H9 (cell line): ENCODE measurements around the gene ZNF385D. TPM values are rescaled to one million over a fixed set of nuclear protein-coding genes. Genes with fewer than 3 reads are reported as not detected.

Source experiments
- DNase-seq: peaks from one replicate; pipeline ENCODE4 v3.0.0-alpha.2; 2017
- H2AFZ ChIP-seq: one replicate; pipeline ENCODE4 v1.6.1; 2013; ENCODE audit warnings: mild to moderate bottlenecking, low read length, control low read depth, moderate library complexity
- H2AK5ac ChIP-seq: 2 replicates; pipeline ENCODE4 v1.6.1; 2013; ENCODE audit warnings: low read length, control low read depth, mixed read lengths; ENCODE audit not compliant: insufficient read length
- H2BK120ac ChIP-seq: one replicate; pipeline ENCODE4 v1.6.1; 2013; ENCODE audit warnings: low read depth, mild to moderate bottlenecking, low read length, control low read depth, inconsistent platforms; ENCODE audit not compliant: poor library complexity, severe bottlenecking
- H2BK12ac ChIP-seq: 2 replicates; pipeline ENCODE4 v1.6.1; 2013; ENCODE audit warnings: low read length, control low read depth, mixed read lengths, low read depth; ENCODE audit not compliant: insufficient read length
- H2BK15ac ChIP-seq: 2 replicates; pipeline ENCODE4 v1.6.1; 2013; ENCODE audit warnings: low read depth, low read length, control low read depth
- H2BK20ac ChIP-seq: one replicate; pipeline ENCODE4 v1.6.1; 2013; ENCODE audit warnings: low read depth, mild to moderate bottlenecking, low read length, control low read depth, inconsistent platforms; ENCODE audit not compliant: poor library complexity, severe bottlenecking
- H2BK5ac ChIP-seq: 2 replicates; pipeline ENCODE4 v1.6.1; 2013; ENCODE audit warnings: low read length, control low read depth, mixed read lengths; ENCODE audit not compliant: insufficient read length
- H3K14ac ChIP-seq: 2 replicates; pipeline ENCODE4 v1.6.1; 2013; ENCODE audit warnings: low read length, control low read depth; ENCODE audit not compliant: insufficient read depth
- H3K18ac ChIP-seq: 2 replicates; pipeline ENCODE4 v1.6.1; 2013; ENCODE audit warnings: low read depth, mild to moderate bottlenecking, mixed read lengths, low read length, control low read depth; ENCODE audit not compliant: insufficient read length
- H3K23ac ChIP-seq: 2 replicates; pipeline ENCODE4 v1.6.1; 2013; ENCODE audit warnings: low read length, control low read depth, mixed read lengths, low read depth; ENCODE audit not compliant: insufficient read length
- H3K23me2 ChIP-seq: 2 replicates; pipeline ENCODE4 v1.6.1; 2013; ENCODE audit warnings: low read depth, mild to moderate bottlenecking, mixed read lengths, low read length, control low read depth; ENCODE audit not compliant: insufficient read length, poor library complexity, severe bottlenecking
- H3K27ac ChIP-seq: 2 replicates; pipeline ENCODE4 v1.5.1; 2013; ENCODE audit warnings: low read length, control low read depth, mixed read lengths, low read depth; ENCODE audit not compliant: insufficient read length
- H3K27me3 ChIP-seq: 2 replicates; pipeline ENCODE4 v1.6.1; 2013; ENCODE audit warnings: low read length, control low read depth, inconsistent platforms; ENCODE audit not compliant: insufficient read depth
- H3K4ac ChIP-seq: 2 replicates; pipeline ENCODE4 v1.6.1; 2013; ENCODE audit warnings: low read depth, mild to moderate bottlenecking, control low read depth, inconsistent platforms, low read length, moderate library complexity
- H3K4me1 ChIP-seq: 2 replicates; pipeline ENCODE4 v1.6.1; 2013; ENCODE audit warnings: low read length, control low read depth, inconsistent platforms; ENCODE audit not compliant: insufficient read depth
- H3K4me2 ChIP-seq: 2 replicates; pipeline ENCODE4 v1.6.1; 2013; ENCODE audit warnings: low read length, control low read depth, mixed read lengths; ENCODE audit not compliant: insufficient read length, insufficient read depth
- H3K56ac ChIP-seq: 2 replicates; pipeline ENCODE4 v1.6.1; 2013; ENCODE audit warnings: low read depth, mild to moderate bottlenecking, mixed read lengths, low read length, control low read depth; ENCODE audit not compliant: insufficient read length
- H3K79me1 ChIP-seq: 2 replicates; pipeline ENCODE4 v1.6.1; 2013; ENCODE audit warnings: low read depth, mild to moderate bottlenecking, moderate library complexity, low read length, control low read depth, inconsistent platforms; ENCODE audit not compliant: insufficient read depth, poor library complexity, severe bottlenecking
- H3K79me2 ChIP-seq: 2 replicates; pipeline ENCODE4 v1.6.1; 2013; ENCODE audit warnings: low read length, control low read depth, inconsistent platforms; ENCODE audit not compliant: insufficient read depth
- H3K9ac ChIP-seq: 2 replicates; pipeline ENCODE4 v1.6.1; 2013; ENCODE audit warnings: low read length, control low read depth, mixed read lengths; ENCODE audit not compliant: insufficient read length; ENCODE audit errors: extremely low read depth
- H3K9me3 ChIP-seq: one replicate; pipeline ENCODE4 v1.6.1; 2013; ENCODE audit warnings: low read depth, low read length, inconsistent platforms; ENCODE audit not compliant: control insufficient read depth
- H3T11ph ChIP-seq: one replicate; pipeline ENCODE4 v1.6.1; 2013; ENCODE audit warnings: mild to moderate bottlenecking, low read length, control low read depth, inconsistent platforms
- H4K20me1 ChIP-seq: one replicate; pipeline ENCODE4 v1.6.1; 2013; ENCODE audit not compliant: control insufficient read depth, insufficient read length, insufficient read depth
- H4K5ac ChIP-seq: 2 replicates; pipeline ENCODE4 v1.6.1; 2013; ENCODE audit warnings: low read depth, mild to moderate bottlenecking, mixed read lengths, low read length, control low read depth; ENCODE audit not compliant: insufficient read length
- H4K8ac ChIP-seq: replicated peaks from 2 replicates; pipeline ENCODE4 v1.6.1; 2013; ENCODE audit warnings: low read length, control low read depth, mixed read lengths, low read depth; ENCODE audit not compliant: insufficient read length
- H4K91ac ChIP-seq: 2 replicates; pipeline ENCODE4 v1.6.1; 2013; ENCODE audit warnings: low read depth, mild to moderate bottlenecking, moderate library complexity, mixed read lengths, low read length, control low read depth; ENCODE audit not compliant: insufficient read length
- H3K27ac Mint-ChIP-seq, 3 experiments: 2 replicates in 2 of 3; 3 replicates in 1 of 3; pipeline ENCODE4 v1.8.0; 2020 to 2021; ENCODE audit warnings: mixed read lengths in 3 of 3, mild to moderate bottlenecking in 1 of 3, moderate library complexity in 1 of 3
- H3K27me3 Mint-ChIP-seq: 2 replicates; pipeline ENCODE4 v1.8.0; 2021; ENCODE audit warnings: low read depth, mild to moderate bottlenecking, moderate library complexity, mixed read lengths
- H3K36me3 Mint-ChIP-seq, 3 experiments: 2 replicates in 2 of 3; 3 replicates in 1 of 3; pipeline ENCODE4 v1.8.0; 2020 to 2021; ENCODE audit warnings: low read depth in 3 of 3, mixed read lengths in 3 of 3; ENCODE audit not compliant: insufficient read depth in 1 of 3
- H3K4me1 Mint-ChIP-seq, 2 experiments: 2 replicates each; pipeline ENCODE4 v1.8.0; 2020; ENCODE audit warnings: mixed read lengths in 2 of 2
- H3K4me3 Mint-ChIP-seq, 2 experiments: 2 replicates in 1 of 2; 3 replicates in 1 of 2; pipeline ENCODE4 v1.8.0; 2020 to 2021; ENCODE audit warnings: mild to moderate bottlenecking in 2 of 2, mixed read lengths in 2 of 2, moderate library complexity in 1 of 2
- H3K9me3 Mint-ChIP-seq, 2 experiments: 2 replicates in 1 of 2; 3 replicates in 1 of 2; pipeline ENCODE4 v1.8.0; 2020; ENCODE audit warnings: mild to moderate bottlenecking in 2 of 2, mixed read lengths in 2 of 2, moderate library complexity in 1 of 2
- CTCF ChIP-seq: fragments of 200-600 bp; sonication (generic); conservative IDR thresholded peaks from 3 replicates; pipeline ENCODE4 v1.8.0; 2021; ENCODE audit warnings: antibody characterized with exemption, mild to moderate bottlenecking
- WGBS: extraction: QIAGEN DNeasy Blood & Tissue Kit; methylation state at CpG from one replicate; pipeline ENCODE4 v1.1.7; 2013; ENCODE audit warnings: missing lambda C conversion rate, low lambda C conversion rate, mixed read lengths; ENCODE audit not compliant: insufficient read length; ENCODE audit errors: extremely low coverage; 5-methylcytosine and 5-hydroxymethylcytosine counted together
- total RNA-seq: library from RNA; stranded (reverse); gene quantifications from 2 replicates; pipeline ENCODE4 v1.2.1, GENCODE V29; 2021

The ZNF385D gene
- total RNA-seq, 1 experiment from 2014 or later = 1.5 TPM

- WGBS = no CpG with 5 or more reads among the region's 2 CpGs
Measured at GRCh38 chr3:21528291-21528995, 222.6 kb downstream of the ZNF385D start.

More at GRCh38 chr3:21528291-21528995, 222.6 kb downstream of the ZNF385D start:
- H3K36me3 Mint-ChIP-seq = no peaks in the 10 kb centered on the region
- H2AFZ ChIP-seq = no peak overlapping the region
- H3K27ac Mint-ChIP-seq = no peak overlapping the region
- H3K18ac ChIP-seq = no peak overlapping the region
- no peaks in the 10 kb centered on the region for H3K4me1 ChIP-seq
- H3K56ac ChIP-seq = no peak overlapping the region
- TF ChIP-seq CTCF = no peak
- H3K9me3 ChIP-seq = no peaks in the 10 kb centered on the region
- no peak overlapping the region for H3K14ac ChIP-seq
- no peak overlapping the region for H2BK20ac ChIP-seq
- no peak overlapping the region for H4K8ac ChIP-seq
- 0 out of 4 replicates have a peak, but pooled peaks cover 0 to 5% of the 10 kb centered on the region in 2 experiments for H3K4me1 Mint-ChIP-seq
- H2BK5ac ChIP-seq = no peak overlapping the region
- no peak overlapping the region for H4K91ac ChIP-seq
- H3K79me1 ChIP-seq = no peaks in the 10 kb centered on the region
- H3K27me3 Mint-ChIP-seq = no peaks in the 10 kb centered on the region
- no peak overlapping the region for H2BK15ac ChIP-seq
- no peak overlapping the region for H3K4me3 Mint-ChIP-seq
- no peak overlapping the region for H4K5ac ChIP-seq
- H3K23me2 ChIP-seq = no peaks in the 10 kb centered on the region
- H3K23ac ChIP-seq = no peak overlapping the region
- no peak overlapping the region for H3K9ac ChIP-seq
- DNase-seq = no peak
- H2BK120ac ChIP-seq = no peak overlapping the region
- no peak overlapping the region for H2AK5ac ChIP-seq
- no peak overlapping the region for H3K4me2 ChIP-seq
- no peaks in the 10 kb centered on the region for H3K9me3 Mint-ChIP-seq
- no peaks in the 10 kb centered on the region for H4K20me1 ChIP-seq
- H2BK12ac ChIP-seq = no peak overlapping the region
- no peak overlapping the region for H3T11ph ChIP-seq
- H3K79me2 ChIP-seq = no peaks in the 10 kb centered on the region
- no peak overlapping the region for H3K27ac ChIP-seq
- H3K27me3 ChIP-seq = no peaks in the 10 kb centered on the region
- no peak overlapping the region for H3K4ac ChIP-seq
